HG02678 (cell line): ENCODE results near the gene DOCK1.

Experiments used
- ATAC-seq: cut with Tn5 transposase; IDR thresholded peaks from one replicate; pipeline ENCODE4 v1.9.1; 2021; ENCODE audit warnings: mild to moderate bottlenecking, moderate library complexity; ENCODE audit not compliant: unreplicated experiment

DOCK1 gene

DNA sequence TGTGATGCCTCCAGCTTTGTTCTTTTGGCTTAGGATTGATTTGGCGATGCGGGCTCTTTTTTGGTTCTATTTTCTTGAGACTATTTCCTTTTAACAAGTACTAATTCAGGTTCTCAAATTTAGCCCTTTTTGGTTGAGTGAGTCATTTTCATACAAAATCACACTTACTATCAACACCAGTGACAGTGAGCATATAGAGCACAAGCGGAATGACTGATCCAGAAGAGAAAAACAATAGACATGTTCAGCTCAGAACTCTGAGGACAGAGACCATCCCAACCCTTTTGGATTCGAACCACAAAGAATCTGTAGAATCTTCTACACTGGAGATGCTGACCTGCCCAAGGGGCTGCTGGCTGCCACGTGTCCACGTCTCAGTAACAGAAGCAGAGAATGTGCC lies 347.6 kb downstream of the DOCK1 start:
- no peak for ATAC-seq

DNA sequence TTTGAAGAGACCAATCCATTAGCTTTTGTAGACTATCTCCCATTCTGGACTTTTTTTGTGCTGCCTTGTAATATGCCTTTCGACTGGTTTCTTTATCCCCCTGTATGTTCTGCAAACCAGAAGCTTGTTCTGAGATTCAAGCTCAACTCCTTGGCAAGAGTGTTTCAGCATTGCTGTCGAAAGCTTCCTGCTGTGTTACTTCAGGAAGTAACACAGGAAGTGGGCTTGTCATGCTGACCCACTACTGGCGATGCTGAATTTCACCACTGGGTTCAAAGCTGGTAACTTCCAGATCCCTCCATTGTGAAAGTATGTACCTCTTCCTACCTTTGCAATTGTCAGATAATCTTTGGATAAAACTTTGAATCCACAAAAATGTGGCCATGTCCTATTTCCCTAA lies 349.0 kb downstream of the DOCK1 start:
- no peak for ATAC-seq

DNA sequence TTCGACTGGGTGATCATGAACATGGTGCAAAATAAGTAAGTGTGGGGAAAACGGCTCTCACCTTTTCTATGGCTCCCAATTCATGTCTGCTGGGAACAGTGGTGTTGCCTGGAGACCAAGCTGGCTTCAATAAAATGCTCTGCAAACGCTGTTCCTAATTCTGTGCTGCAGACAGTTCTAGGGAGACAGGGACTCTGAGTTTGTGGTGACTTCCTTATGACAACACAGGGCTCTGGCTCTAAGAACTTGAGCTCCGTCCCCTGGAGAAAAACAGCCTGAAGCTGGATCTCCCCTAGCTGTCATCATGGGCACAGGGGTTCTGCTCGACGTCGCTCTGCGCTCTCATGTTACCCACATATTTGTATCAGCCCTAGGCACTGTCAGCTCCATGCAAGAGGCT lies 352.2 kb downstream of the DOCK1 start:
- ATAC-seq = no peak

DNA sequence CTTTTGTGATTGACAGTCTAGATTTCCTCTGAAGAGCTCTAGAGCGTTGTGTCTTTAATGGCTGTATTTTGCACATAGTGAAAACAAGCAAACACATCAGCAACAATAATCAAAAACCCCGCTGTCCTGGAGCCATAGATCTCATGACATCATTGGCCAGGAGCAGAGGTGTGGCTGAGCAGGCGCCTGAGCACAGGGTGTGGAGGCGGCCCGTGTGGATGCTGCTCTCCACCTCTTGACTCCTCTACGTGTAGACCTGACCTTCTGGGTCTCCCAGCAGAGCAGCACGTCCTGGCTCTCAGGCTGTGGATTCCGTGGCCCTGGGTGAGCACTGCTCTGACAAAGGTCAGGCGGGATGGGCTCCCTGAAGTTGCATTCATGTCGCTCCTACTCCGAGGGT lies 354.1 kb downstream of the DOCK1 start:
- no peak for ATAC-seq

DNA sequence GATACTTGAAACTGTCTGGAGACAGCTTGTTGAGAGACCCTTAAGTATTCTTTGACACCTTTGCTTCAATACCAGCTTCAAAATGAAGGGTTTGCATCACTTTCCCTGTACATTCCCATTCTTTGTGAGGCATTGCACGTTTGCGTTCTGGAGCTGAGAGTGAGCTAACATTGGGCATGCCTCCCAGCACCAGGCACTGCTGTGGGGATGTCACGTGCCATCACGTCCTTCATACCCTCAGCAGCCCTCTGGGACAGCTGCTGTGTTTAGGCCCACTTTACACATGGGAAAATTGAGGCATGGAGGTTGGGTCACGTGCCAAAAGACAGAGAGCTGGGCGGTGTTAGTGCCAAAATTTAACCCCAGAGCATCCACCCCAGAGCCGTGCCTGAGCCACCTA lies 357.4 kb downstream of the DOCK1 start:
- no peak for ATAC-seq

DNA sequence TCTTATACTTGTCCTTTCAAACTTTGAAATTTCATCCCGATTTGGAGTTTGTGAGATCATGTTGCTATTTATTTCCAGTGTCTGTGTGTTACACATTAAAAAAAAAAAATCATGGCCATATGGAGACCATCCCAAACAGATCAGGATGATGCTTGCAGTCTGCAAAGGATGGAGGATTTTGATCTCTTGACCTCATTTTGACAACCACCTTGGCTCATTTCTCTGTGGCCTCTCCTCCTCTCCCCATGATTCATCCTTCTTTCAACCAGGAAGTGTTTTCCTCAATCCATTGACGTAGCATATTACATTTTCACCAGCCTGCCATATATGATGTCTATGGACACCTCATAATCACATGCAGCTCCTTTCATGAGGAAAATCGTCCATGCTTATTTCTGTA lies 360.1 kb downstream of the DOCK1 start:
- no peak for ATAC-seq

DNA sequence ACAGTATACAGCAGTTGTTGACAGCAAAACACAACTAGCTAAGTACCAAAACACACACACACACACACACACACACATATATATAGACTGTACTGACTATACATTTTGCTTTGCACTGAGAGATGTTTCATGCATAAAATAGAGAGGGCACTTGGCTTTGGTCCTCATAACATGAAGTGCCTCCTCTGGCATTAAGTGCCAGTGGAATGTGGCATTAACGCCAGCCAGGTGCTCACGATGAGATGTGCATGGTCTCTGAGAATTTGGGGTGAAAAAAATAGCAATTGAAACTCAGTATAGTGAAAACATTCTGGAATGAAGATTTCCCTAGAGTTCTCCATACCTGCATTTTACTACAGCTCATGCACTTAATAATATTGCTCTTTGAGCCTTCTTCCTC lies 361.2 kb downstream of the DOCK1 start:
- ATAC-seq = no peak

DNA sequence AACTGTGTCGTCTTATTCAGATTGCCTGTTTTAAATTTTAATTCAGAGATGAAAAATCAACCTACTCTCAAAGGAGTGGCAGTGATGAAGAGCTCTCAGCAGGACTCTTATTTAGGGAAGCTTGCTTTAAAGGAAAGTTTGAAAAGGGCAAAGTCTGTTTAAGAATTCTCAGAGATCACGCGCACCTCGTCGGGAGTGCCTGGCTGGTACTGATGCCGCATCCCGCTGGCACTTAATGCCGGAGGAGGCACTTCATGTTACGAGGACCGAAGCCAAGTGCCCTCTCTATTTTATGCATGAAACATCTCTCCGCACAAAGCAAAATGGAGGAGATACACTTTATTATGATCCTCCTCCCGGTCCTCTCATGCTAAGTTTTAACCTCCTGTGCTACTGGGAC lies 362.2 kb downstream of the DOCK1 start:
- ATAC-seq = no peak

DNA sequence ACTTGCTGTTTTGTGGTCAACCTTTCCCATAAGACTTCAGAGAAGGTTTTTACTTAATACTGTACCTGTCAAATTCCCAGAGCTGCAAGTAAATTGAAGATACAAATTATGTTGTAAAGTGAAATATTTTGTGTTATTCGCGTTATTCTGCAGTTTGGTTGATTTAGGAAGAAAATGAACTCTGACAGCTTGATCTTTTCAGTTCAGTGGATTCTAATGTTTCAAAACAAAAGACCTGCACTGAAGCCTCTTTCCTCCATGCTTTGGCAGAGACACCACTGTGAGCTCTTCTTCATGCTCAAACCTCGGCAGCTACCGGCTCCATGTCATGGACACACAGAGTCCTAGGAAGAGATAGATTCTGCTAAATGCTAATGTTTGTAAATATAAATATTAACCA lies 366.8 kb downstream of the DOCK1 start:
- no peak for ATAC-seq

DNA sequence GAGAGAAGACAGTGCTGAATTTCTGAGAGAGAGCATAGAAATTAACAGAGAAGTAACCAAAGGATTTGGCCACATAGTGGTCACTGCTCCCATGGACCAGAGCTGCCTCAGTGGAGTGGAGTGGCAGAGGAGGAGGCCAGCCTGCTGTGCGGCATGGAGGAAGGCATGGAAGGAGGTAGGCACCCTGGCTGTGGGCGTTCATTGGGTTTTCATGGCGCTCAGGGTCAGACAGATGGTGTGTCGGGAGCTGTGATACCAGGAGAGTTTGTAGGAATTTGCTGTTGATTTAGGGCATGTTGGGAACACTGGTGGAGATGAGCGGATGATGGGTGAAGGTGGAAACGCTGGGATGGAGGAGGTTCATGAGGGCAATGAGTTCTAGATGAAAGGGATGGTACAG lies 370.0 kb downstream of the DOCK1 start:
- ATAC-seq = no peak

DNA sequence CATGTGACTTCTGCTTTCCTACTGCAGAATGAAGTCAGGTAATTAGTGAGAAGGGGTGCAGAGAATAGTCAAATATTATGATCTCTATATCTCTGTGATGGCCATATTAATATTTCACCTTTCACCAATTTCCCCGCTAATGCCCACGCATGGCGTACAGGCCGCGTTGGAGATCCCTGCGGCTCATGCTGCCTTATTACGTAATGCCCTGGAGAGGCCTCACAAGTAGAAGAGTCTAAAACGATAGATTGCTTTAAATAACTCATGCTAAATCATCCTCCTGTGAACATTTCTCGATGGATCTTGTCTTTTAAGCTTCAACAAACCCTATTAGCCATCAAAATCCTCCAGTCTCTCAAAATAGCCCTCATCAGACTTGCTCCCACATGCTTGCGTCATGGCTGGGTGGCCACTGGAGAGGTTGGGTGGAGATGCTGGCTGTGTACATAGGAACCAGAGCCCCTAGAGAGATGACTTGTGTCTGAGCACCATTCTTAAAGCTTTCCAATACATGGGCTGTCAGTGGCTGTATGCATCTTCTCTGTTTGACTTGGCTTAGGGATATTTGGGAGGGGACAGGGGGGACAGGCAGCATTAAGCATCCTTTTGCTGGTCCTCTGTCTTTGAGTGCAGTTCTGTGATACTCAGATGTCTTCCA lies 370.7 kb downstream of the DOCK1 start:
- ATAC-seq = no peak

DNA sequence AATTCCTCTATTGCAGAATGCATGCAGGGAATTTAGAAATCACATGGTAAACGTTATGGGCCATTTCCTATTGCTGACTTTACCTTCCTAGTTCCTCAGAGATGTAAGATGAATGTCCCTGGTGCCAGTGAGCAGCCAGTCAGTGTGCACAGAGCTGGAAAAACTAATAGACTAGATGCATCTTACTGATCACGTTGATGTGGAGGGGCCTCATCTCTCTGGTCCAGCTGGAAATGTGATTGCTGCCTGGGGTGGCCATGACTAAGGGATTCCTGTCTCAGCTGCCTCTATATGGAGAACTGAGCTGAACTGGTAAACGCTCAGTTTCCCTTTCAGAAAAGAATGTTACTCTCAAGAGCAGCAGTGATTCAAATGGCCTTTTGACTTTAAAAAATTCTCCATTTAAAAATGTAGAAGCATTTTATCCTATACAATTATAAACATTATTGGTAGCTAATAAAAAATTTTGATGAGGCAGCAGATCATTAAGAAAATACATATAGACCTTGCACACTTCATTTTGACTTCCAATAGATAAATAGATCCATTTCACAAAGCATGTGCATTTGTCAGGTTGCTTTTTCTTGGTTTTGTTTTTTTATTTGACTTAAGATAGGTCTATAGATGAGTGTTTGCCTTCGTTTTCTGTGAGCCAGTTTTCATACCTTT lies 371.7 kb downstream of the DOCK1 start:
- no peak for ATAC-seq

DNA sequence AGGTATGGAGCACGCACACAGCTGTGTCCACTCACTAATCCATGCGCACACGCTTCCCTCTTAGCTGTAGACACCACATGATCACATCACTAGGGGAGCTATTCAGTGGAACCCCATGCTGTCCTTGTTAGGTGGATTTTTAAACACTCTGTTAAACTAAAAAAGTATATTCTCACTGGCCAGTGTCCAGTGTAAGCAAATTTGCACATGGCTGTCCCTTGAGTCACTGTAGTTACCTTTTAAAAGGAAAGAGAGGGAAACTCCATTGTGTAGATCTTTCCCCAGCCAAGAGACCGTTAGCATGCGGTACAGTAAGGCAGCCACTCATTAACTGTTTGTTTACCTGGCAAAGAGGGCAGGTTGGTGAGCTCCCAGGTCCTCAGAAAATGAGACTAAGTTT lies 372.8 kb downstream of the DOCK1 start:
- ATAC-seq = no peak

DNA sequence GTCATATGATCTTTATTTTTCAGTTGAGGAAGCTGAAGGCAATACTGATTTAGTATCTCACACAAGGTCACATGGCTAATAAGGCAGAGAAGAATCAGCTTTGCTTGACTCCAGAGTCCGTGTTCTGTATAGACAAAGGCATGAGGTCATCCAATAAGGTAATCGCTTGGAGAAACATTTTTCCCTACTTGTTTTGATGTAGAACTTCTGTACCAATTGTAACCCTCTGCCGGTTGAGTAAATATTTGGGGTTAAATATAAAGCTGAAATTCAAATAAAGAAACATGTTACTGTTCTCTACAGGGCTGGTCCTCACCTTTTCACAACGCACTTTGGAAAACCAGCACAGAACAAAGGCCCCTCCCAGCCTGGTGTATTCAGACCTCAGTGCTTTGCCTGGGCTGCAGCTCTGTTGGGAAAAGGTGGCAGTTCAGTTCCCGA lies 374.1 kb downstream of the DOCK1 start:
- no peak for ATAC-seq

DNA sequence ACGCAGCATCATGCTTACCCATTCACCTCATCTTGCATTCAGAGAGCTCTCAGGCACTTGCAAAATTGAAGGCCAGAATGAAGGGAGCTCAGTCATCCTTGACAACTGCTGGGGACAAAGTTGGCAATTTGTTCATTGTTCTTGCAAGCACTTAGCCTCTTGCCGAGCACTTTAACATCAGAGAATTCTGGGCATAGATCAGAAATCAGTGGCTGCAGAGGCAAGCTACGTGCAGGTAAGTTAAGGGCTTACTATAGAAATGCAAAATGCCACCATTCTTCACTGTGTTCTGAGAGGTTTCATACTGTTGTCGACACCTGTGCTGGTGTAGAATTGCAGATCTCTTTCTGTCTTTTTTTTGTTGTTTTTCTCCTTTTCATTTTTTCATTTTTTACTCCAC lies 375.2 kb downstream of the DOCK1 start:
- ATAC-seq = no peak

DNA sequence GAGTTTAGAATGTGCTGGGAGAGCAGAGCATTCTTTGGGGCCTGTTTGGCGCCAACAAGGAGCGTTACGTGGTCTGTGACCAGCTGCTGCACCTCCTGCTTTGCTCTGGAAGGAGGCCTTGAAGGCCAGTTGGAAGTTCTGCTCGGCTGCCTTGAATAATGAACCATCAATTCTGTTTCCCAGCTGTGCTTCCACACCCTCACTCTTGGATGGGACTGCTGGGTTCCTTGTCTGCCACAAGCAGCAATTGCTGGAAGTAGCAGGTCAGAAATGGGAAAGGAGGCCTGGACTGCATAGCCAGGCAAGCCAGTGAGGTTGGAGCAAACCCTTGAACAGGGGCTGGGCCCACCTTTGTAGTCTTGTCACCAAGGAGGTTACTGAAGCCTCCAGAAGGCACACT lies 377.8 kb downstream of the DOCK1 start:
- no peak for ATAC-seq

DNA sequence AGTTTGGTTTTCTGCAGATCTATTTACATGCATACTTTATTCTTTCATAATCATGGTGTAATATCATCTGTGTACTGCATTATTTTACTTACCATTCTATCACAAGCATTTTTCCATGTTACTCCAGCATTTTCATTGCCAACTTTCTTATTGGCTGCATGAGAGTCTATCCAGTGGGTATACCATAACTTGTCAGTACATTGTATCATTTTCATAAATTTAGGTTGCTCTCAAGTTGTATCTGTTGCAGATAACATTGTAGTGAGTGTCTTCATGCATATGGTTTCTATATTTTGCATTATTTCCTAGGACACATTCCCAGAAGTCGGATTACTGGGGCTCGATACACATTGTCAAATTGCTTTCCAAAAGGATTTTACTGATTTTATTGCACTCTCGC lies 378.3 kb downstream of the DOCK1 start:
- no peak for ATAC-seq

DNA sequence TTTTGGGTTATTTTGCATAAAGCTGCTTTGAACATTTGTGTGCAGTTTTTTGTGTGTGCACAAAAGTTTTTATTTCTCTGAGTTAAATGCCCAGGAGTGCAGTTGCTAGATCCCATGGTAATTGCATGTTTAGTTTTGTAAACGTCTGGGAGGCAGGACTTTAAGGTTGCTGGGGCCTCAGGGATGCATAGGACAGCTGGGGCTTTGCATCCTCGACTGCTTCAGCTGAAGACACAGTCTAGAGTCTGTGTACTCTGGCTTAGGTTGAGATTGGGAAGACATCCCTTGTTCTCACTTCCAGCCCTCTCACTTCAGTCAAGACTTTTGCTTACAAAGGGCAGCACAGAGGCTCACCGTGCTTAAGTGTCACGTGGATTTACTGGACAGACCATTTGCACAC lies 385.6 kb downstream of the DOCK1 start:
- ATAC-seq = no peak

DNA sequence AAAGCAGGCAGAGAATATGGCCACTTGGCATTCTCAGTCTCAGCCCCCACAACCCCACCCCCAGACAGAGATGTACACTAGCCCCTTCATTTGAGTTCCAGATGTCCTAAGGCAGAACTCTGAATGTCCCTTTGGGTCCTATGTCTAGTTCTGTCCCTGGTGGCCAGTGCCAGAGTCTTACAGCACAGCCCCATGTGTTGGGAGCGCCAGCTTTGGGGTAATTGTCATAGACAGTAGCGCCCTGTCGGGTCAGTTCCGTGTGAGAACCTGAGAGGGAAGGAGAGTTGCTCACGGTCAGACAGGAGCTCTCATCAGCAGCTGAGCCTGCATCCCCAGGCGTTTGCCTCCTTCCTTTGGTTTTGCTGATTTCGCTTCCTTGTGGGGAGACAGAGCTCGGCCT lies 386.1 kb downstream of the DOCK1 start:
- ATAC-seq = no peak

DNA sequence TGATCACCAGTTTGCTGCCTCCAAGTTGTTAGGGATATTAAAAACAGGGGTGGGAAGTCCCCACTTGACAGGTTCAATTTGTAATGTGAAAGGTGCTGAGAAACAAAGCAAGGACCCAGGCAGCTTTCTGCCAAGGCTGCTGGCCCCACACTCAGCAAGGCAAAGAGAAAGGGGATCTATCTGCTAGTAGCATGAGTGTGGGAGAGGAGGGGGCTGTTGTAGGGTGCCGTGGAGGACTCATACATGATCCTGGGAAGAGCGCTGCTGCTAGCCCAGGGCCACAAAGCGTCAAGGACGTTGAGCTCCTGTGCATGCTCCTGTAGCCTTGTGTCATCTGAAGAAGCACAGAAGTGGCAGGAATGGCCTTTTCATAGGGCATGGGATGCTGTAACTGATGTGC lies 387.7 kb downstream of the DOCK1 start:
- ATAC-seq = no peak

DNA sequence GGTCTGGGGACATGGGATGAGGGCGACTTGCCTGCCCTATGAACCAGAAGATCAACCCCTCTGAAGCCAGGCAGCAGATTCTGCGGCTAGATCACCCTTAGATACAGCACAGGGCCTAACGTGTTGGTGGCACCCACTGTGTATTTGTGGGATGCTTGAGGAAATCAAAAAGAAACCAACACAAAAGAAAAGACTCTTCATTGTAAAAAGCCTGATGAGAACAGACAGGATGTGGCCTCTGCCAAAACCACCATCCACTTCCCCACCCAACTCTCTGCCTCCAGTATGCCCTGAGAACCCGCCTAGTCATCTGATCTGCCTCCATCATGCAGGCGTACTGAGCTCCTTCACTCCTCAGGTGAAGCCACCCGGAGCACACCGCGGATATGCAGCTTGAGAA lies 388.4 kb downstream of the DOCK1 start:
- no peak for ATAC-seq

DNA sequence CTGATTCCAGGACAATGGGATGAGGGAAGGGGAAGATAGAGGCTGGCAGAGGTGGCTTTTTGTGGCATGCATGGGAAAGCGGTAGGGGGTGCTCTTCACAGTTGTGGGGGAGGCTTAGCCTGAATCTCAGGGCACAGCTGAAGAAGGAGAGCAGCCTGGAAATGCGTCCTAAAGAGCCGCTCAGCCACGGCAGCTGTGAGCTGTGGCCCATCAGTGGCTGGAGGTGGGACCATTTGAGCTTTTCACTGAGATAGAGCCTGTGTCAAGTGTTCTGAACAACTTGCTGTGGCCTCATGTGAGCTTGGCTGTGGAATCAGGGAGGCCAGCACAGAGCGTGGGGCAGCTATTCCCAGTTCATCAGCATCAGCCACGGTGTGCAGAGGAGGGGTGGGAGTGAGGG lies 391.5 kb downstream of the DOCK1 start:
- no peak for ATAC-seq

DNA sequence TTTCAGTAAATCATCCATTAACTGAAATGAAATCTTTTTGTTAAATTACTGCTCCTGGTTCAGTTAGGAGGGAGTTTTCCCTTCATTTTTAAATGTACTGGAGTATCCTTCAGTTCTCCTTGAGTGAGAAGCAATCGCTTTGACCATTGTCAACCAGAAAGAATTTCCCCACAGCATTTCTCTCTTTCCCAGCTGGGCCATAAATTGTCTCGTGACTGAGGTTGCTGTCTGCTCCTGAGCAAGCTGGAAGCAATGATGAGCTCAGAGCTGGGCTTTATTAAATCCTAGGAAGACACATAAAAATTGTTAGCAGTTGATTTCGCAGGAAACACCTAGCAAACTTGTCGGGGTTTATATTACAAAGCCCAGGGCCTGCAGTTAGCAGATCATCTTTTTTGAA lies 393.2 kb downstream of the DOCK1 start:
- ATAC-seq = no peak
